ENCODE data around the gene NUP210L.
"Not testable (repeated sequence)": the region's sequence is repeated elsewhere in the genome, so short reads cannot be mapped to it uniquely, and the experiment has no call there.

Gene NUP210L

GRCh38 chr1:154148807-154149206 lies 6.1 kb downstream of the NUP210L start:
- POLR2A ChIA-PET, result interaction anchor here (0.6 kb wide), 1 partner anchor 9 kb away, joined by 3 read pairs; no protein-coding TSS in a partner anchor
- Histone ChIP-seq H3K4me3 (ENCODE audit: low read depth, low read length) (no peak overlapping the region), H3K9me3 (ENCODE audit: control insufficient read depth, insufficient read depth, low read depth, low read length) (no peaks in the 10 kb centered on the region), H3K36me3 (ENCODE audit: control insufficient read depth in 2 of 2, insufficient read depth in 1 of 2, low read length in 2 of 2) (no peaks in the 10 kb centered on the region), H3K27ac (ENCODE audit: extremely low read depth, low read depth, low read length) (no peak overlapping the region), H3K4me1 (ENCODE audit: control insufficient read depth, insufficient read depth, low read length) (no peaks in the 10 kb centered on the region)
- TF ChIP-seq, protein P1, sequence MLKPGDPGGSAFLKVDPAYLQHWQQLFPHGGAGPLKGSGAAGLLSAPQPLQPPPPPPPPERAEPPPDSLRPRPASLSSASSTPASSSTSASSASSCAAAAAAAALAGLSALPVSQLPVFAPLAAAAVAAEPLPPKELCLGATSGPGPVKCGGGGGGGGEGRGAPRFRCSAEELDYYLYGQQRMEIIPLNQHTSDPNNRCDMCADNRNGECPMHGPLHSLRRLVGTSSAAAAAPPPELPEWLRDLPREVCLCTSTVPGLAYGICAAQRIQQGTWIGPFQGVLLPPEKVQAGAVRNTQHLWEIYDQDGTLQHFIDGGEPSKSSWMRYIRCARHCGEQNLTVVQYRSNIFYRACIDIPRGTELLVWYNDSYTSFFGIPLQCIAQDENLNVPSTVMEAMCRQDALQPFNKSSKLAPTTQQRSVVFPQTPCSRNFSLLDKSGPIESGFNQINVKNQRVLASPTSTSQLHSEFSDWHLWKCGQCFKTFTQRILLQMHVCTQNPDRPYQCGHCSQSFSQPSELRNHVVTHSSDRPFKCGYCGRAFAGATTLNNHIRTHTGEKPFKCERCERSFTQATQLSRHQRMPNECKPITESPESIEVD (tag by site-specific recombination; IDR thresholded peaks at IDR 0.05), result peak; percentile 18; the same call in 1 of the 2 replicates
- no peak for TF ChIP-seq BCL6B (tag by site-specific recombination; IDR thresholded peaks at IDR 0.05)
- 0 out of 2 replicates have a peak, but pooled peaks have one; percentile 35 for TF ChIP-seq ZNF600 (tag by site-specific recombination; IDR thresholded peaks at IDR 0.05)
- TF ChIP-seq OSR2 (tag by site-specific recombination; IDR thresholded peaks at IDR 0.05), result peak; percentile 73
- no peak for TF ChIP-seq ZNF280D (tag by site-specific recombination; IDR thresholded peaks at IDR 0.05)
- TF ChIP-seq ZNF776 (tag by site-specific recombination; IDR thresholded peaks at IDR 0.05; ENCODE audit: borderline replicate concordance), result no peak
- TF ChIP-seq ZNF514 (tag by site-specific recombination; IDR thresholded peaks at IDR 0.05), result no peak
- 0 out of 2 replicates have a peak, but pooled peaks have one; percentile 8 for TF ChIP-seq PRDM1 (tag by site-specific recombination; IDR thresholded peaks at IDR 0.05)
- TF ChIP-seq TSHZ1 (tag by site-specific recombination; IDR thresholded peaks at IDR 0.05; ENCODE audit: borderline replicate concordance), result no peak
- CTCF ChIA-PET, result no interaction called here

GRCh38 chr1:154147505-154147904 lies 7.4 kb downstream of the NUP210L start:
- H3K4me1 ChIP-seq (ENCODE audit: control insufficient read depth, insufficient read depth, low read length); H3K4me3 ChIP-seq (ENCODE audit: low read depth, low read length); POLR2A ChIA-PET; H3K9me3 ChIP-seq (ENCODE audit: control insufficient read depth, insufficient read depth, low read depth, low read length); H3K27ac ChIP-seq (ENCODE audit: extremely low read depth, low read depth, low read length); H3K36me3 ChIP-seq (ENCODE audit: control insufficient read depth in 2 of 2, insufficient read depth in 1 of 2, low read length in 2 of 2): not testable (repeated sequence)
- CTCF ChIA-PET, result interaction anchor here (0.6 kb wide), 1 partner anchor 163 kb away, joined by 4 read pairs; no protein-coding TSS in a partner anchor

- ChIA-PET POLR2A (no interaction called here), CTCF (interaction anchor here (0.6 to 1.7 kb wide), 5 partner anchors 10 to 126 kb away, joined by 3 to 6 read pairs (median 4); no protein-coding TSS in a partner anchor)
- no peaks in the 10 kb centered on the region for H3K9me3 ChIP-seq (ENCODE audit: control insufficient read depth, insufficient read depth, low read depth, low read length)
- H3K4me1 ChIP-seq (ENCODE audit: control insufficient read depth, insufficient read depth, low read length), result no peaks in the 10 kb centered on the region
- no peak overlapping the region for H3K27ac ChIP-seq (ENCODE audit: extremely low read depth, low read depth, low read length)
- TF ChIP-seq BCL6B (tag by site-specific recombination; IDR thresholded peaks at IDR 0.05), result no peak
- no peak for TF ChIP-seq ZNF518A (tag by site-specific recombination; conservative IDR thresholded peaks at IDR 0.05; ENCODE audit: low read depth)
- TF ChIP-seq ZNF2 (tag by site-specific recombination; IDR thresholded peaks at IDR 0.05), result 0 out of 2 replicates have a peak, but pooled peaks have one; percentile 32
- no peak overlapping the region for H3K4me3 ChIP-seq (ENCODE audit: low read depth, low read length)
- H3K36me3 ChIP-seq (ENCODE audit: control insufficient read depth in 2 of 2, insufficient read depth in 1 of 2, low read length in 2 of 2), result no peaks in the 10 kb centered on the region
These were observed 8.9 kb downstream of the NUP210L start for GRCh38 chr1:154145986-154146385.
